ENCODE results near the gene PTPRD.

DNA sequence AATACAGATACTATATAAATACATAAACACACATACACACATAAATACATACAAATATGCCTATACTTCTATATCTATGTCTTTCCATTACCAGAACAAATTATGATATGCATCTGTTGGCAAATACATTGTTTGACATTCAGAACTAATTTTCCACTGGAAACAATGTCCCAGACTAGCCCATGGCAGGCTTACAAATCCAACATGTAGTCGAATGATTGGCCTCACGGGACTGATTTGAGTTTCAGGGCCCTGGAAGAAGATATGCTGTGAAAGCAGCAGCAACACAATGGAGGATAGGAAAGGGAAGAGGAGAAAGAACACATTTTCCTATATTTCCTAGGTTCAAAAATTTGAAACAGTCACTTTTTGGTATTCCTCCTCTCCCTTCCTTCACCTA, 1932.1 kb downstream of the PTPRD start:
- TF ChIP-seq CTCF (IDR thresholded peaks at IDR 0.05) (no peak), POLR2A (IDR thresholded peaks at IDR 0.05) (no peak)

Measured in thyroid gland (tissue), 4 donors.